Esophagus mucosa (tissue), 1 donor: ENCODE results near the gene OBSCN. TPM values are rescaled to one million over a fixed set of nuclear protein-coding genes. Genes with fewer than 3 reads are reported as not detected.

Experiments used
- ATAC-seq: fragments of 200-7000 bp; cut with Tn5 transposase; one replicate; pipeline ENCODE4 v1.9.1; 2020
- total RNA-seq: library from RNA; stranded (reverse); gene quantifications from one replicate; pipeline ENCODE4 v1.2.4, GENCODE V29; 2023
- donor health status: DM: yes; HTN: yes; CAD: no.

The OBSCN gene
- total RNA-seq, 1 donor from 2014 or later: 9.8 TPM

GRCh38 chr1:228417483-228418203 is 209.8 kb downstream of the OBSCN start:
- ATAC-seq: peak; percentile 57

- no peak for ATAC-seq
These were observed 213.4 kb downstream of the OBSCN start for GRCh38 chr1:228420968-228421826.

- ATAC-seq: no peak
These were observed 215.7 kb downstream of the OBSCN start for GRCh38 chr1:228423404-228424053.

GRCh38 chr1:228424685-228425660 is 217.1 kb downstream of the OBSCN start:
- no peak for ATAC-seq

GRCh38 chr1:228426518-228427175 is 218.8 kb downstream of the OBSCN start:
- ATAC-seq: no peak

GRCh38 chr1:228428412-228428811 is 220.6 kb downstream of the OBSCN start:
- ATAC-seq: no peak

Other genes with a start within 250 kb of the OBSCN start
- 0.44 TPM for gene WNT3A, start 201.0 kb upstream of the OBSCN start, total RNA-seq
- gene ARF1, start 125.3 kb upstream of the OBSCN start, total RNA-seq: 273 TPM
- gene C1orf35, start 104.7 kb upstream of the OBSCN start, total RNA-seq: 13.9 TPM
- gene MRPL55, start 98.7 kb upstream of the OBSCN start, total RNA-seq: 29.0 TPM
- 241 TPM for gene GUK1, start 67.8 kb upstream of the OBSCN start, total RNA-seq
- gene GJC2, start 58.1 kb upstream of the OBSCN start, total RNA-seq: 0.44 TPM
- gene IBA57, start 42.2 kb upstream of the OBSCN start, total RNA-seq: 6.9 TPM
- 20.7 TPM for gene TRIM11, start 198.8 kb downstream of the OBSCN start, total RNA-seq
- 1.3 TPM for gene TRIM17, start 208.8 kb downstream of the OBSCN start, total RNA-seq